GM04504 (cell line): Measurements from ENCODE around the gene MEIOSIN.
"Not testable (repeated sequence)": the region's sequence is repeated elsewhere in the genome, so short reads cannot be mapped to it uniquely, and the experiment has no call there.

Experiments used
- DNase-seq: peaks from one replicate; pipeline ENCODE4 v3.0.0-alpha.2; 2012; ENCODE audit warnings: low read depth

Gene MEIOSIN

GRCh38 chr19:45733160-45733810 lies at the start of gene MEIOSIN:
Gene MEIOSIN, plus strand, starts transcription at chr19:45733439. Its CDS starts 1,938 bp downstream, at chr19:45735377.
- DNase-seq, result no peak

GRCh38 chr19:45685045-45685444 lies 48.2 kb upstream of the MEIOSIN start:
- DNase-seq, result not testable (repeated sequence)

GRCh38 chr19:45687599-45687998 lies 45.6 kb upstream of the MEIOSIN start:
- DNase-seq, result no peak

GRCh38 chr19:45691516-45692186 lies 41.6 kb upstream of the MEIOSIN start, which contains the start of gene SNRPD2:
Gene SNRPD2, minus strand, starts transcription at chr19:45691953. Its CDS starts 65 bp downstream, at chr19:45691888.
- DNase-seq, result peak; percentile 91

- DNase-seq, result peak; percentile 100
Observed at GRCh38 chr19:45692187-45693105, 40.8 kb upstream of the MEIOSIN start, which contains the start of gene QPCTL. Gene QPCTL, plus strand, starts transcription at chr19:45692666. Its CDS starts 38 bp downstream, at chr19:45692704.

GRCh38 chr19:45693106-45693788 lies 40.0 kb upstream of the MEIOSIN start:
- DNase-seq, result no peak

GRCh38 chr19:45701676-45702075 lies 31.6 kb upstream of the MEIOSIN start:
- DNase-seq, result no peak

GRCh38 chr19:45705115-45705514 lies 28.1 kb upstream of the MEIOSIN start:
- DNase-seq, result no peak

- no peak for DNase-seq
Observed at GRCh38 chr19:45705710-45706415, 27.4 kb upstream of the MEIOSIN start.

- no peak for DNase-seq
Observed at GRCh38 chr19:45710356-45711130, 22.7 kb upstream of the MEIOSIN start.

GRCh38 chr19:45711851-45712698 lies 21.2 kb upstream of the MEIOSIN start:
- no peak for DNase-seq

- DNase-seq, result no peak
Observed at GRCh38 chr19:45712699-45713067, 20.6 kb upstream of the MEIOSIN start.

- no peak for DNase-seq
Observed at GRCh38 chr19:45713141-45713540, 20.1 kb upstream of the MEIOSIN start.

GRCh38 chr19:45715139-45715538 lies 18.1 kb upstream of the MEIOSIN start:
- no peak for DNase-seq

- no peak for DNase-seq
Observed at GRCh38 chr19:45716359-45717130, 16.7 kb upstream of the MEIOSIN start.

- DNase-seq, result peak; percentile 96
Observed at GRCh38 chr19:45717131-45717982, 15.9 kb upstream of the MEIOSIN start.

GRCh38 chr19:45717983-45718650 lies 15.1 kb upstream of the MEIOSIN start:
- no peak for DNase-seq
